Liver (tissue), 3 donors: ENCODE results near the gene GDF2.

Experiments
- EGR1 ChIP-seq, 2 donors: IDR thresholded peaks; 2 replicates each; pipeline ENCODE4 v1.6.1; 2016 to 2018; ENCODE audit warnings: antibody characterized with exemption in 2 of 2, low read depth in 2 of 2
- SP1 ChIP-seq: IDR thresholded peaks from 2 replicates; pipeline ENCODE4 v1.6.1; 2018; ENCODE audit warnings: antibody characterized with exemption, mild to moderate bottlenecking
- ZBTB33 ChIP-seq: IDR thresholded peaks from 2 replicates; pipeline ENCODE4 v1.6.1; 2016; ENCODE audit warnings: antibody characterized with exemption
- TF ChIP-seq, protein P1 (sequence below): fragments of 150-350 bp; IDR thresholded peaks from 2 replicates; pipeline ENCODE4 v1.5.1; 2017; ENCODE audit warnings: improper control_type of control experiment, low read depth, low read length; ENCODE audit not compliant: missing input control
- donor health status: healthy.
- donor health status: healthy.

DNA sequence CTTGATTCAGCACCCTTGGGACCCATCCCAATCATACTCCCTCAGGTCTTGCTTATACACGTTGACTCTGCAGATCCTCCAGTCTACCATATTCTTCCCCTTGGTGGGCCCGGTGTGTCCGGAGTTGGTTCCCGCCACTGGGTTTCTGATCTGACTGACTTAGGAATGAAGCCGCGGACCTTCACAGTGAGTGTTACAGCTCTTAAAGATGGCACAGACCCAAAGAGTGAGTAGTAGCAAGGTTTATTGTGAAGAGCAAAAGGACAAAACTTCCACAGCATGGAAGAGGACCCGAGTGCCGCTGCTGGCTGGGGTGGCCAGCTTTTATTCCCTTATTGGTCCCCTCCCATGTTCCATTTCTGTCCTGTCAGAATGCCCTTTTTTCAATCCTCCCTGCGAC, 28.2 kb upstream of the GDF2 start:
- TF ChIP-seq, protein P1, sequence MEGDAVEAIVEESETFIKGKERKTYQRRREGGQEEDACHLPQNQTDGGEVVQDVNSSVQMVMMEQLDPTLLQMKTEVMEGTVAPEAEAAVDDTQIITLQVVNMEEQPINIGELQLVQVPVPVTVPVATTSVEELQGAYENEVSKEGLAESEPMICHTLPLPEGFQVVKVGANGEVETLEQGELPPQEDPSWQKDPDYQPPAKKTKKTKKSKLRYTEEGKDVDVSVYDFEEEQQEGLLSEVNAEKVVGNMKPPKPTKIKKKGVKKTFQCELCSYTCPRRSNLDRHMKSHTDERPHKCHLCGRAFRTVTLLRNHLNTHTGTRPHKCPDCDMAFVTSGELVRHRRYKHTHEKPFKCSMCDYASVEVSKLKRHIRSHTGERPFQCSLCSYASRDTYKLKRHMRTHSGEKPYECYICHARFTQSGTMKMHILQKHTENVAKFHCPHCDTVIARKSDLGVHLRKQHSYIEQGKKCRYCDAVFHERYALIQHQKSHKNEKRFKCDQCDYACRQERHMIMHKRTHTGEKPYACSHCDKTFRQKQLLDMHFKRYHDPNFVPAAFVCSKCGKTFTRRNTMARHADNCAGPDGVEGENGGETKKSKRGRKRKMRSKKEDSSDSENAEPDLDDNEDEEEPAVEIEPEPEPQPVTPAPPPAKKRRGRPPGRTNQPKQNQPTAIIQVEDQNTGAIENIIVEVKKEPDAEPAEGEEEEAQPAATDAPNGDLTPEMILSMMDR: no peak
- TF ChIP-seq SP1 (no peak), ZBTB33 (no peak), EGR1 (IDR thresholded peaks at IDR 0.05; ENCODE audit: low read depth in 2 of 2) (no peak)
